Measurements from ENCODE around the gene COL21A1.
"Not testable (repeated sequence)": the region's sequence is repeated elsewhere in the genome, so short reads cannot be mapped to it uniquely, and the experiment has no call there.

Gene COL21A1

GRCh38 chr6:56246881-56247653 lies at the start of gene COL21A1:
Gene COL21A1, minus strand, starts transcription at chr6:56247580. Its CDS starts 64,962 bp downstream, at chr6:56182618.
- DNase-seq (ENCODE audit: low read depth in 2 of 3, low spot score in 2 of 3), result no peak

- no peak for DNase-seq (ENCODE audit: low read depth in 2 of 3, low spot score in 2 of 3)
Measured at GRCh38 chr6:56293781-56294180, 46.4 kb upstream of the COL21A1 start.

GRCh38 chr6:56292505-56293181 lies 45.3 kb upstream of the COL21A1 start:
- DNase-seq (ENCODE audit: low read depth in 2 of 3, low spot score in 2 of 3), result no peak

- no peak for DNase-seq (ENCODE audit: low read depth in 2 of 3, low spot score in 2 of 3)
Measured at GRCh38 chr6:56291302-56291917, 44.0 kb upstream of the COL21A1 start.

- DNase-seq (ENCODE audit: low read depth in 2 of 3, low spot score in 2 of 3), result no peak
Measured at GRCh38 chr6:56289721-56290120, 42.3 kb upstream of the COL21A1 start.

- DNase-seq (ENCODE audit: low read depth in 2 of 3, low spot score in 2 of 3), result no peak
Measured at GRCh38 chr6:56288347-56288746, 41.0 kb upstream of the COL21A1 start.

- no peak for DNase-seq (ENCODE audit: low read depth in 2 of 3, low spot score in 2 of 3)
Measured at GRCh38 chr6:56282391-56282790, 35.0 kb upstream of the COL21A1 start.

GRCh38 chr6:56280126-56280525 lies 32.7 kb upstream of the COL21A1 start:
- no peak for DNase-seq (ENCODE audit: low read depth in 2 of 3, low spot score in 2 of 3)

GRCh38 chr6:56279331-56280080 lies 32.1 kb upstream of the COL21A1 start:
- no peak for DNase-seq (ENCODE audit: low read depth in 2 of 3, low spot score in 2 of 3)

- DNase-seq (ENCODE audit: low read depth in 2 of 3, low spot score in 2 of 3), result no peak
Measured at GRCh38 chr6:56278171-56278591, 30.8 kb upstream of the COL21A1 start.

- no peak for DNase-seq (ENCODE audit: low read depth in 2 of 3, low spot score in 2 of 3)
Measured at GRCh38 chr6:56270812-56271441, 23.5 kb upstream of the COL21A1 start.

GRCh38 chr6:56268266-56268665 lies 20.9 kb upstream of the COL21A1 start:
- DNase-seq (ENCODE audit: low read depth in 2 of 3, low spot score in 2 of 3), result no peak

- DNase-seq (ENCODE audit: low read depth in 2 of 3, low spot score in 2 of 3), result no peak
Measured at GRCh38 chr6:56266011-56266410, 18.6 kb upstream of the COL21A1 start.

GRCh38 chr6:56263596-56264315 lies 16.4 kb upstream of the COL21A1 start:
- DNase-seq (ENCODE audit: low read depth in 2 of 3, low spot score in 2 of 3), result no peak

GRCh38 chr6:56260593-56260992 lies 13.2 kb upstream of the COL21A1 start:
- not testable (repeated sequence) for DNase-seq (ENCODE audit: low read depth in 2 of 3, low spot score in 2 of 3)

GRCh38 chr6:56259234-56260077 lies 12.1 kb upstream of the COL21A1 start:
- DNase-seq (ENCODE audit: low read depth in 2 of 3, low spot score in 2 of 3), result no peak

GRCh38 chr6:56255349-56255748 lies 8.0 kb upstream of the COL21A1 start:
- no peak for DNase-seq (ENCODE audit: low read depth in 2 of 3, low spot score in 2 of 3)

- DNase-seq (ENCODE audit: low read depth in 2 of 3, low spot score in 2 of 3), result no peak
Measured at GRCh38 chr6:56250266-56250665, 2.9 kb upstream of the COL21A1 start.

- no peak for DNase-seq (ENCODE audit: low read depth in 2 of 3, low spot score in 2 of 3)
Measured at GRCh38 chr6:56247654-56248122, 308 bp upstream of the COL21A1 start.
